IMR-90 (cell line): ENCODE data around the gene KRT6A.

Experiments used
- MAZ ChIP-seq: IDR thresholded peaks from 2 replicates; pipeline ENCODE4 v1.6.1; 2012; ENCODE audit warnings: low read depth, mild to moderate bottlenecking, low read length, improper control_type of control experiment, moderate library complexity, borderline replicate concordance
- MXI1 ChIP-seq: IDR thresholded peaks from 2 replicates; pipeline ENCODE4 v1.6.1; 2012; ENCODE audit warnings: low read depth, mild to moderate bottlenecking, low read length, moderate library complexity, borderline replicate concordance
- NFE2L2 ChIP-seq: fragments of 150-350 bp; IDR thresholded peaks from 2 replicates; pipeline ENCODE4 v1.6.1; 2016; ENCODE audit warnings: low read depth, mild to moderate bottlenecking, low read length
- POLR2A ChIP-seq: IDR thresholded peaks from 2 replicates; pipeline ENCODE4 v1.6.1; 2012; ENCODE audit warnings: mild to moderate bottlenecking, low read depth, low read length
- RFX5 ChIP-seq: IDR thresholded peaks from 2 replicates; pipeline ENCODE4 v1.8.0; 2012; ENCODE audit warnings: low read depth, mild to moderate bottlenecking, low read length, moderate library complexity
- SMC3 ChIP-seq: fragments of 150-350 bp; IDR thresholded peaks from 2 replicates; pipeline ENCODE4 v1.6.1; 2016; ENCODE audit warnings: low read depth, mild to moderate bottlenecking, antibody characterized with exemption, low read length, moderate library complexity
- TF ChIP-seq, protein P1 (sequence below): fragments of 150-350 bp; IDR thresholded peaks from 2 replicates; pipeline ENCODE4 v1.6.1; 2016; ENCODE audit warnings: low read depth, mild to moderate bottlenecking, low read length, moderate library complexity, borderline replicate concordance
- TF ChIP-seq, protein P2 (sequence below): conservative IDR thresholded peaks from 2 replicates; pipeline ENCODE4 v1.5.1; 2012; ENCODE audit warnings: mild to moderate bottlenecking, low read depth, low read length, improper control_type of control experiment

GRCh38 chr12:52527121-52527800 is 34.2 kb upstream of the KRT6A start:
- TF ChIP-seq, protein P1, sequence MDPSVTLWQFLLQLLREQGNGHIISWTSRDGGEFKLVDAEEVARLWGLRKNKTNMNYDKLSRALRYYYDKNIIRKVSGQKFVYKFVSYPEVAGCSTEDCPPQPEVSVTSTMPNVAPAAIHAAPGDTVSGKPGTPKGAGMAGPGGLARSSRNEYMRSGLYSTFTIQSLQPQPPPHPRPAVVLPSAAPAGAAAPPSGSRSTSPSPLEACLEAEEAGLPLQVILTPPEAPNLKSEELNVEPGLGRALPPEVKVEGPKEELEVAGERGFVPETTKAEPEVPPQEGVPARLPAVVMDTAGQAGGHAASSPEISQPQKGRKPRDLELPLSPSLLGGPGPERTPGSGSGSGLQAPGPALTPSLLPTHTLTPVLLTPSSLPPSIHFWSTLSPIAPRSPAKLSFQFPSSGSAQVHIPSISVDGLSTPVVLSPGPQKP = no peak
- TF ChIP-seq, protein P2, sequence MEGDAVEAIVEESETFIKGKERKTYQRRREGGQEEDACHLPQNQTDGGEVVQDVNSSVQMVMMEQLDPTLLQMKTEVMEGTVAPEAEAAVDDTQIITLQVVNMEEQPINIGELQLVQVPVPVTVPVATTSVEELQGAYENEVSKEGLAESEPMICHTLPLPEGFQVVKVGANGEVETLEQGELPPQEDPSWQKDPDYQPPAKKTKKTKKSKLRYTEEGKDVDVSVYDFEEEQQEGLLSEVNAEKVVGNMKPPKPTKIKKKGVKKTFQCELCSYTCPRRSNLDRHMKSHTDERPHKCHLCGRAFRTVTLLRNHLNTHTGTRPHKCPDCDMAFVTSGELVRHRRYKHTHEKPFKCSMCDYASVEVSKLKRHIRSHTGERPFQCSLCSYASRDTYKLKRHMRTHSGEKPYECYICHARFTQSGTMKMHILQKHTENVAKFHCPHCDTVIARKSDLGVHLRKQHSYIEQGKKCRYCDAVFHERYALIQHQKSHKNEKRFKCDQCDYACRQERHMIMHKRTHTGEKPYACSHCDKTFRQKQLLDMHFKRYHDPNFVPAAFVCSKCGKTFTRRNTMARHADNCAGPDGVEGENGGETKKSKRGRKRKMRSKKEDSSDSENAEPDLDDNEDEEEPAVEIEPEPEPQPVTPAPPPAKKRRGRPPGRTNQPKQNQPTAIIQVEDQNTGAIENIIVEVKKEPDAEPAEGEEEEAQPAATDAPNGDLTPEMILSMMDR = no peak
- TF ChIP-seq POLR2A (no peak), NFE2L2 (no peak), SMC3 (no peak), MAZ (no peak), RFX5 (no peak), MXI1 (no peak)
